Measurements from ENCODE around the gene GSTP1. TPM values are rescaled to one million over a fixed set of nuclear protein-coding genes. Genes with fewer than 3 reads are reported as not detected.
A peak's percentile ranks its signal among the peaks of the same experiment; 100 is the strongest.
"Not testable (repeated sequence)": the region's sequence is repeated elsewhere in the genome, so short reads cannot be mapped to it uniquely, and the experiment has no call there.

The GSTP1 gene
- total RNA-seq, 2 donors from 2014 or later, result 323 to 390 TPM

DNA sequence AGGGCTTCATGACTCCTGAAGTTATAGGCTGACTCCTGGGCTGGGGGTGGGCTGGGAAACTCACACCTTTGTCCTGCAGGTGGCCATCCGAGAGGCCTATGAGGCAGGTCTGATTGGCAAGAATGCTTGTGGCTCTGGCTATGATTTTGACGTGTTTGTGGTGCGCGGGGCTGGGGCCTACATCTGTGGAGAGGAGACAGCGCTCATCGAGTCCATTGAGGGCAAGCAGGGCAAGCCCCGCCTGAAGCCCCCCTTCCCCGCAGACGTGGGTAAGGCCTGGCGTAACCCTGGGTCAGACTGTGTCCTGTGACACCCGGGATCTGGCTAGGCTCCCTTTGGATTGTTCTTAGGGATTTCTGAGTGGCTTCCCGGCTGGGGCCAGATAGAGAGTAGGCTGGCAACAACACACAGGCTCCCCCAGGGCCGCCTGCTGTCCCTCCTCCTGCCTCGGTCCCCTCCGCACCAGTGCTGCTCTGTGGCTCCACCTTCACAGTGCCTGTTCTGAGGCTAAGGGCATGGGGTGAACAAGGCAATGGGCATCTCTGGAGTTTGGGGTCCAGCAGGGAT is 26.8 kb downstream of the GSTP1 start:
- intact Hi-C loops (cut with DNase I, micrococcal nuclease), result no loop called here
- no peak for ATAC-seq
- DNase-seq, result no peak

DNA sequence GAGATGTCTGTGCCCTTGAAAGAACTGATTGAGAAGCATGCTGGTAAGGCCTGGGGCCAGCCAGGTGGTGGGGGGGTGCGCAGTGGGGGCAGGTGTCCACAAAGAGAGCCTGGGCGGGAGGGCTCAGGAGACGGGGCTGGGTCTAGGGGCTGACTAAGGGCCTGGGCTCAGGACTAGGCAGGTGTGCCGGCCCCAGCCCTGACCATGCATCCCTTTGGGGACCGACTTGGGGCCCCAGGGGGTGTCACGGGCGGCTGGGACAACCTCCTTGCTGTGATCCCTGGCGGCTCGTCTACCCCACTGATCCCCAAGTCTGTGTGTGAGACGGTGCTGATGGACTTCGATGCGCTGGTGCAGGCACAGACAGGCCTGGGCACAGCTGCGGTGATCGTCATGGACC is 27.6 kb downstream of the GSTP1 start:
- intact Hi-C loops (cut with DNase I, micrococcal nuclease), result no loop called here
- no peak for DNase-seq
- ATAC-seq, result no peak

DNA sequence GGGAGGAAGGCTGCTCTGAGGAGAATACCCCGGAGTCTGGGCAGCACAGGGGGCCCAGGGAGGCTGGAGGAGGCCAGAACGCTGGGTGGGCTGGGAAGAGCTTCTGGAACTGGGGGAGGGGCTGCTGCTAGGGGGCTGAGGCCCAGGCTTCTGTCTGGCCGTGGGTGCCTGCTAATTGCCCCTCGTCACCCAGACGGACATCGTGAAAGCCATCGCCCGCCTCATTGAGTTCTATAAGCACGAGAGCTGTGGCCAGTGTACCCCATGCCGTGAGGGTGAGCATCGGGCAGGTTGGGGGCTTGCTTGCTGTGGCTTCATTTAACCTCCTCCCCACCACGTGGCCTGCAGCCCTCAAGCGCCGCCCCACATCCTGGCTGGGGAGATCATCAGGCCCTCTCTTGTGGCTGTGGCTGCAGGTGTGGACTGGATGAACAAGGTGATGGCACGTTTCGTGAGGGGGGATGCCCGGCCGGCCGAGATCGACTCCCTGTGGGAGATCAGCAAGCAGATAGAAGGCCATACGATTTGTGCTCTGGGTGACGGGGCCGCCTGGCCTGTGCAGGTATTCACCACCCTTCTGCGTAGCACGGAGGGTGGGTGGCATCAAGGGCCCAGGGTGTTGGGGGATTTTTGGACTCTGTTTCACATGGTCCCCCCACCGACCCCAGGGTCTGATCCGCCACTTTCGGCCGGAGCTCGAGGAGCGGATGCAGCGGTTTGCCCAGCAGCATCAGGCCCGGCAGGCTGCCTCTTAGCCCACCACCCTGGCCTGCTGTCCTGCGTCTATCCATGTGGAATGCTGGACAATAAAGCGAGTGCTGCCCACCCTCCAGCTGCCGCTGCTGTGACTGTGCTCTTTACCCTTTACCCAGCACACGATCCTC is 28.3 kb downstream of the GSTP1 start:
- intact Hi-C loops (cut with DNase I, micrococcal nuclease), result no loop called here
- ATAC-seq, result no peak
- no peak for DNase-seq

DNA sequence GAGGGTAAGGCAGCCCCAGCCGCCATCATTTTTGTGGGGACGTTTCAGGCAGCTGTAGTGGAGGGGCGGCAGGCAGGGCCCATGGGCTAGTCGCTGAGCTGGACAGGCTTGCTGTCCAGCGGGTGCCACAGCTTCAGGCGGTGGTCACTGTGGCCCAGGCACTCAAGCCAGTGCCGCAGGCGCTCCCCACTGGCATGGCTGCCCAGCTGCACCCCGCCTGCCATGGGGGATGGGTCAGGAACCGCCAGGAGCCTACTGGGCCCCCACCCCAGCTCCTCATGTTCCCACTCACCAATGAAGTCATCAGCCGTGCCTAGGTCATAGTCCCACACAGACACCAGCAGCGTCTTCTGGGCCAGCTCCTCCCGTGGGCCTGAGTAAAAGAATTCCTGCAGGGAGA is 29.1 kb downstream of the GSTP1 start:
- ATAC-seq (no peak), DNase-seq (no peak)
- intact Hi-C loops (cut with DNase I, micrococcal nuclease), result no loop called here

DNA sequence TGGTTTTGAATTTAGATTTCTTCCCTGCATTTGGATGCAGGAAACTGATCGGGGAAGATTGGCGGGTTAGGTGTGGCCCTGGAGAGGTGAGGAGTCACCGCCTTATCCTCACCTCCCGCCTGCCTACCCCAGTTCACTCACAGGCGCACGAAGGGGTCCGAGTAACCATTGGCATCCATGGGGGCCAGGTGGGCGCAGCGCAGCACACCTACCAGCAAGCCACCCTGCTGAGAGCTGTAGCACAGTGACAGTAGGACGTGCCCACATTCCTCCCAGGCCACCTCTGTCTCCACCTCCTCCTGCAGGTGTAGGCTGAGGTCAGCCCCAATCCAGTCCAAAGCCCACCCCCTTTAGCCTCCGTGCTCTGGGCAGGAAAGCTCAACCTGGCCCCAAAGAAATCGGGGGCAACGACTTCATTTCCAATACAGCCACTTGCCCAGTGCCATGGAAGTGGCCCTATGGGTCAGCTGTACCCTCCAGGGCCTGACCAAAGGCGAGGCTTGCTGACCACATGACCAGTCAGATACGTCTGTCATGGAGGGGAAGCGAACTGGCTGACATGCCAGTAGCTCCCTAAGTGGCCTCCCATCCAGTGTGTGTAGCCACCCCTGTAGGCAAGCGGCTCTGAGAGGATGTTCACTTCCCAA is 29.8 kb downstream of the GSTP1 start:
- no peak for DNase-seq

DNA sequence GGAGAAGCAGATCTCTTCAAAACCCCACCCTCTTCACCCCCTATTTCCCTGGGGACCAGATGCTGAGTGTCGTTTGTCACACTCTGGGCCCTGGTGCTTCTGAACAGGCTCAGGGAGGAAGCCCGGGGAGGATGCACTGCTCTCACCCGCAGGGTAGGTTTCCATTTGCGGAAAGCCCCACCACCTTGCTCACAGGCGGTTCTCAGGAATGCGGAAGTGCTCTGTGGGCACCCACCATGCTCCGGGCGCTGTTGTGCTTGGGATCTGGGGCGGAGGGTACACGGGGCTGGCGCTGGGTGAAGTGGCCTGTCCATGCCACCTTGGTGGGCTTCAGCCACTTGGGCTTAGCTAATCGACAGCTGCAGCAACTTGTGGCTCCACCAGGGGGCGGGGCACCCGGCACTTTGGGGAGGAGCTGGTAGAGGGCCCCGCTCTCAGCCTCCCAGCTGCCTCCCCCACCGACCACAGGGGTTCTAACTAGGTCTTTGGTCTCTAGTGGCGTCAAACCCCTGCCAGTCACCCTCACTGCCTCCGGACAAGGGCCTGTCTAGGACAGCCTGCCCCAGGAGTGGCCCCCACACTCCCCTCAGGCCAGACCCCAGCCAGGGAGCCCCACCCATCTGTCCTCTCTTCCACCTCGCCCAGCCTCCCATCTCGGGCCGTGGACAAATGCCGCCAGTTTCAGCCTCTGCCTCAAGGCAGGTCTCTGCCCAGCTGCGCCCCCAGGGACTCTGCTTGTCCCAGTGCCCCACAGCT is 30.5 kb downstream of the GSTP1 start:
- ATAC-seq (peak; percentile 65), DNase-seq (peak; percentile 74 to 77)
- intact Hi-C loops (cut with DNase I, micrococcal nuclease), result no loop called here

More for the DNA sequence above, 29.8 kb downstream of the GSTP1 start:
- intact Hi-C loops (cut with DNase I, micrococcal nuclease), result no loop called here
- ATAC-seq, result peak; percentile 10

DNA sequence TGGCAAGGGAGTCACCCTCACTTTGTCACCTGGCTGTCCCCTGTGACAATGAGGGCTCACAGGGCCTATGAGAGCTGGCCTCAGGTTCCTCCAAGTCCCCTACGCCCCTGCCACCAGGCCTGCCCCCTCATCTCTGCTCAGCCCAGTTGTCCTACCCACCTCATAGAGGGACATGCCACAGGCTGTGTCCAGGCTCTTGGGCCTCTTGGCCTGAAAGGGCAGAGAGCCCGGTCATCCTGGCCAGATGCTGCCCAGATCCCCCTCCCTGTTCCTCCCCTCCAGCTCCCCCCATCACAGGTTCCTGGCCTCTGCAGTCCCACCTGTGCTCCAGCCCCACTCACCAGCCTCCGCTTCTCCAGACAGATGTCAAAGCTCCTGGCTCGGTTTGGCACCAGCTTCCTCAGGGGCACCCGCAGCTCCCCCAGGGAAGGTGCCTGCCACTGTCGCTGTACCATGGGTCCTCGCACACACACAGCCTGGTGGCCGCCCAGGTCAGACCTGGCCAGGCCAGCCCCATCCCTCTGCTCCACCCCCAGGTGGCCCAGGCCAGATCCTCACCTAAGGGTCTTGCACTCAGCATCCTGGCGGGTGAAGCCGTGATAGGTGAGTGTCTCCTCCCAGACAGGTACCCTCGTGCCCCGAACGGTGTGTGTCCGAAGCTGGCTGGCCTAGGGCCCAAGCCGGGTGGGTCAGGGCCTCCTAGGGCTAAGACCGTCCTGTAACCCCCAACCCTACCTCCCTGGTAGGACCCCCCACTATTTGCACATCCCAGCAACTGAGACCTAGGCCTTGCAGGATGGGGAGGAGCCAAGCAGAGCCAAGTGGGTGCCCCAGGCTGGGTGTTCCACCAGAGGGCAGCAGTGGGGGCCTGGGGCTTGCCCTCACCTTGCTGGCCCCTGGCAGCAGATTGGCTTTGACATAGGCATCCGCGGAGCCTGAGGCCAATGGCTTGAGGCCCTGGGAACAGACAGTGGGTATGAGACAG is 31.4 kb downstream of the GSTP1 start:
- DNase-seq, result peak; percentile 41 to 69
- peak; percentile 71 for ATAC-seq

DNA sequence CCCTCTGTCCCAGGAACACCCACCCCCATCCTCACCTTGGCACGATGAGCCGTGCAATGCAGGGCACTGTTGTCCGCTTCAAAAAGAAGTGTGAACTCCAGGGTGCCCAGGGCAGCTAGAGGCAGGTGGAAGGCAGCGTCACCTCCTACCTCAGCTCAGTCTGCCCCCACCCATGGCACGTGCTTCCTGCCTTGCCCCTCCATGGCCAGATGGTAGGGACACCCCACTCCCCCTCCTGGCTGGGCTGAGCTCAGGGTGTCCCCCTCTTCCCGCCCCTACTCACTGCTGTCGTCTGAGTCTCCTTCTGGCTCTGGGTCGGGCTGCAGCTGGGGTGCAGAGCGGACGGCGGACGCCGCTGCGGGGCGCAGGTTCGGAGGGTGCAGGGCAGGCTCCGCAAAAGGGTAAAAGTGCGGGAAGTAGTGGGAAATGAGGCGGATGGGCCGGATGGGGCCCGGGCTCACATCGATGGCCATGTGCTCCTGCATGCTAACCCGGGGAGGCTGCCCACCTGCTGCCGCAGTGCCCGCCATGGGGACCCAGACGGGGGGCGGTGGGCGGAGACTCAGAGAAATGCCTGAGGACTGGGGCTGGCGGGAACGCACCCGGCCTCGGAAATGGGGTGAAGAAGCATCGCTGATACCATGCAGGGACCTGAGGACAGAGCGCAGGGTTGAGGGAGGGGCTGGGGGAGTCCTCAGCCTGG is 32.3 kb downstream of the GSTP1 start:
- intact Hi-C loops (cut with DNase I, micrococcal nuclease), result no loop called here
- DNase-seq, result no peak
- no peak for ATAC-seq

More for the DNA sequence above, 31.4 kb downstream of the GSTP1 start:
- intact Hi-C loops (cut with DNase I, micrococcal nuclease), result no loop called here

DNA sequence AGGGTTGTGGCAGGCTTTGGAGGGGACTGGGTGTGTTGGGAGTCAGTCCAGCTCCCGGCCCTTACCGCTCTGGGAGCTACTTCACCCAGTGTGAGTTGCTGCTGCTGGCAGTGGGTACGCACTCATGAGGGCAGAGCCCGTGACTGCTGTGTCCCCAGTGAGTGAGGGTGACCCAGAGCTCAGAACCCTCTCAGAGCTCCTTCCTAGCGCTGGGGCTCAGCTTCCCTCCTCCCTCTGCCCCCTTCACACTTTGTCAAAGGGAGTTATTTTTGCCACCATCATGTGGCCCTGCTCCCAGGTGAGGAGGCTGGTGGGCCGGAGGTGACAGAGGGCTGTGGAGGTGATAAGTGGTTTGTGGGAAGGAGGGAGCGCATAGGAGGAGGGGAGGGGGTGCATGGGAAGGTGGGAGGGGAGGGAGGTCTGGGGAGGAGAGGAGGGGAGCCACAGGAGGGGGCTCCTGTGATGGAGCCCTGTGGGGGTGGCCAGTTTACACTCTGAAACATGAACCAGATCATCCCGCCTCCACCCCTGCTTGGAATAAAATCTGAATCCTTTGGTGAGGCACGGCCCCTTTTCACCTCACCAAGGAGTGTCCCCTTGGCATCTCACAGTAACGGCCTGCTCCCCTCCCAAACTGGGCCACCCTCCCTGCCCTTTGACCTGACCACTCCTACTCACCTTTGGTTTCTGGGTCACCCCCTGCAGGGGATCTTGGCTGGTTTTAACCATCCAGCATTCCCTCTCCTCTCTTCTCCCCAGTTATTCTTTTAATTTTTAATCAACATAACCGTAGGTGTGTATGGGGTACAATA is 33.0 kb downstream of the GSTP1 start:
- intact Hi-C loops (cut with DNase I, micrococcal nuclease), result no loop called here
- ATAC-seq, result no peak
- DNase-seq, result no peak

DNA sequence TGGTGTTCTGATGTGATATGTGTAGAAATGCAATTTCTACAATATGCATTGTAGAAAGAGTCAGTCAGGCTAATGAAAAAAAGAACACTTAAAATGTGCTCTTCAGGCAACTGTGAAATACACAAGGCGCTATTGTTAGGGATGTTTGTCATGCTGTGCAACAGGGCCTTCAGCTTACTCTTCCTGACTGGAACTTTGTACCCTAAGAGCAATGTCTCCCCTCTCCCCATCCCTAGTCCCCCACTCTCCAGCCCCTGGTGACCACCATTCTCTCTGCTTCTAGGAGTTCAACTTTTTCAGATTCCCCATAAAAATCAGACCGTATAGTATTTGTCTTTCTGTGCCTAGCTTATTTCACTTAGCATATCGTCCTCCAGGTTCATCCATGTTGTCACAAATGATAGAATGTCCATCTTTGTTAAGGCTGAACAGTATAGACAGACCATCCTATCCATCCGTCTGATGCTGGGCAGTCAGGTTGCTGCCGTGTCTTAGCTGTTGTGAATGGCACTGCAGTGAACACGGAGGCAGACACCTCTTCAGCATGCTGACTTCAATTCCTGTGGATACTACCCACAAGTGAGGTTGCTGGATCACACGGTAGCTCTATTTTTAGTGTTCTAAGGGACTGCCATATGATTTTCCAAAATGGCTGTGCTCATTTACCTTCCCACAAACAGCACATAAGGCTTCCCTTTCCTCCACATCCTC is 33.8 kb downstream of the GSTP1 start:
- intact Hi-C loops (cut with DNase I, micrococcal nuclease), result no loop called here
- ATAC-seq, result no peak
- DNase-seq, result no peak

DNA sequence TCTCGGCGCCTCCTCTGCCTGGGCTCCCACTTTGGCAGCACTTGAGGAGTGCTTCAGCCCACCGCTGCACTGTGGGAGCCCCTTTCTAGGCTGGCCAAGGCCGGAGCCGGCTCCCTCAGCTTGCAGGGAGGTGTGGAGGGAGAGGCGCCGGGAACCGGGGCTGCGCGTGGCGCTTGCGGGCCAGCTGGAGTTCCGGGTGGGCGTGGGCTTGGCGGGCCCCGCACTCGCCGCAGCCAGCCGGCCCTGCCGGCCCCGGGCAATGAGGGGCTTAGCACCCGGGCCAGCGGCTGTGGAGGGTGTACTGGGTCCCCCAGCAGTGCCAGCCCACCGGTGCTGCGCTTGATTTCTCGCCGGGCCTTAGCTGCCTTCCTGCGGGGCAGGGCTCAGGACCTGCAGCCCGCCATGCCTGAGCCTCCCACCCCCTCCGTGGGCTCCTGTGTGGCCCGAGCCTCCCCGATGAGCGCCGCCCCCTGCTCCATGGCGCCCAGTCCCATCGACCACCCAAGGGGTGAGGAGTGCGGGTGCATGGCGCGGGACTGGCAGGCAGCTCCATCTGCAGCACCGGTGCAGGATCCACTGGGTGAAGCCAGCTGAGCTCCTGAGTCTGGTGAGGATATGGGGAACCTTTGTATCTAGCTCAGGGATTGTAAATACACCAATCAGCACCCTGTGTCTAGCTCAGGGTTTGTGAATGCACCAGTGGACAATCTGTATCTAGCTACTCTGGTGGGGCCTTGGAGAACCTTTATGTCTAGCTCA is 35.5 kb downstream of the GSTP1 start:
- ATAC-seq; intact Hi-C loops (cut with DNase I, micrococcal nuclease); DNase-seq: not testable (repeated sequence)

DNA sequence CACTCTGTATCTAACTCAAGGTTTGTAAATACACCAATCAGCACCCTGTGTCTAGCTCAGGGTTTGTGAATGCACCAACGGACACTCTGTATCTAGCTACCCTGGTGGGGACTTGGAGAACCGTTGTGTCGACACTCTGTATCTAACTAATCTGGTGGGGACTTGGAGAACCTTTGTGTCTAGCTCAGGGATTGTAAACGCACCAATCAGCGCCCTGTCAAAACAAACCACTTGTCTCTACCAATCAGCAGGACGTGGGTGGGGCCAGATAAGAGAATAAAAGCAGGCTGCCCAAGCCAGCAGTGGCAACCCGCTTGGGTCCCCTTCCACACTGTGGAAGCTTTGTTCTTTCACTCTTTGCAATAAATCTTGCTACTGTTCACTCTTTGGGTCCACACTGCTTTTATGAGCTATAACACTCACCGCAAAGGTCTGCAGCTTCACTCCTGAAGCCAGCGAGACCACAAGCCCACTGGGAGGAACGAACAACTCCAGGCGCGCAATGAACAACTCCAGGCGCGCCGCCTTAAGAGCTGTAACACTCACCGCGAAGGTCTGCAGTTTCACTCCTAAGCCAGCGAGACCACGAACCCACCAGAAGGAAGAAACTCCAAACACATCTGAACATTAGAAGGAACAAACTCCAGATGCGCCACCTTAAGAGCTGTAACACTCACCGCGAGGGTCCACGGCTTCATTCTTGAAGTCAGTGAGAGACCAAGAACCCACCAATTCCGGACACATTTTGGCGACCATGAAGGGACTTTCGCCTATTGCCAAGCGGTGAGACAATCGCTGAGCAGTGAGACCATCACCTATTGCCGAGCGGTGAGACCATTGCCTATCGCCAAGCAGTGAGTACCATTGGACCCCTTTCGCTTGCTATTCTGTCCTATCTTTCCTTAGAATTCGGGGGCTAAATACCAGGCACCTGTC is 36.3 kb downstream of the GSTP1 start:
- not testable (repeated sequence) for DNase-seq, ATAC-seq

DNA sequence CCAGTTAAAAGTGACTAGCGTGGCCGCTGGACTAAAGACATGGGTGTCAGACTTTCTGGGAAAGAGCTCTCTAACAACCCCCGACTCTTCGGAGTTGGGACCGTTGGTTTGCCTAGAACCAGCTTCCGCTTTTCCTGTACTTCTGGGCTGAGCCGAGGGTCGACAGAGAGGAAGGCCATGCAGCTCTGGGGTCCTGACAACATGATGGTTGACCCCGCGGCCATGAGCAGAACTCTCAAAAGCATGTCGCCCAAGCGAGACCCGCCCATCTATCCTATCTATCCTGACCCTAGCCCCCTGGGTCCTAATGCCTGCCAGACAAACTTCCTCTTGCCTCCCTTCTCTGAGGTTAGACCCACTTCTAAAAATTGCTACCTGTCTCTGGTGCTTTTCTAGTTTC is 37.0 kb downstream of the GSTP1 start:
- ATAC-seq; intact Hi-C loops (cut with DNase I, micrococcal nuclease); DNase-seq: not testable (repeated sequence)

More for the DNA sequence above, 36.3 kb downstream of the GSTP1 start:
- intact Hi-C loops (cut with DNase I, micrococcal nuclease), result not testable (repeated sequence)

DNA sequence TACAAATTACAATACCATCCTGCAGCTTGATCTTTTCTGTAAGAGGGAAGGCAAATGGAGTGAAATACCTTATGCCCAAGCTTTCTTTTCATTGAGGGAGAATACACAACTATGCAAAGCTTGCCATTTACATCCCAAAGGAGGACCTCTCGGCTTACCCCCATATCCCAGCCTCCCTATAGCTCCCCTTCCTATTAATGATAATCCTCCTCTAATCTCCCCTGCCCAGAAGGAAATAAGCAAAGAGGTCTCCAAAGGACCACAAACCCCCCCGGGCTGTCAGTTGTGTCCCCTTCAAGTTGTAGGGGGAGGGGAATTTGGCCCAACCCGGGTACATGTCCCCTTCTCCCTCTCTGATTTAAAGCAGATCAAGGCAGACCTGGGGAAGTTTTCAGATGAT is 38.3 kb downstream of the GSTP1 start:
- intact Hi-C loops (cut with DNase I, micrococcal nuclease); DNase-seq; ATAC-seq: not testable (repeated sequence)
